Measurements from ENCODE around the gene UPP2. TPM values are rescaled to one million over a fixed set of nuclear protein-coding genes. Genes with fewer than 3 reads are reported as not detected.
A peak's percentile ranks its signal among the peaks of the same experiment; 100 is the strongest.

The UPP2 gene
- polyA plus RNA-seq, 4 donors = 0.19 TPM; not detected in 3

DNA sequence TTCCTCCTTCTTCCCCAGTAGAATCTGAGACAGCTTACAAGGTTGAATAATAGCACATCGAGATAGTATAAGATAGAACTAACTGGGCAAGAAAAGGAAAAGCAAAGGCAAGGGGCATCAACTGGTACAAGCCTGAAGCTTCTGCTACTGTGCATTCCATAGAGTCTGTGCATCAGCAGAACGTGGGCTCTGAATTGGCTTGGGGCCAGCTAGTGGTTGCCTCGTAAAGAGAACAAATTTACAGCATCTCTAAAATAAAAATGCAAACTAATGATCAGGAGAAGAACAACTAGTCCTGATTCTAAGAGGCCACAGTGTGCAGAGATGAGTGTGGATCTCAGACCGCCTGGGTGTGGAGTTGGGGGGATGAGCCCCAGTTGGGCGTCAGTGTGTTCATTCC is 36.6 kb downstream of the UPP2 start:
- Histone ChIP-seq H3K9me3 (ENCODE audit: control insufficient read depth in 2 of 2, insufficient read depth in 1 of 2, low read depth in 1 of 2, low read length in 1 of 2) (no peaks in the 10 kb centered on the region), H3K4me1 (ENCODE audit: control insufficient read depth in 3 of 3, insufficient read depth in 2 of 3, low read depth in 1 of 3, low read length in 2 of 3) (peaks cover 0 to 8% (median 0%) of the 10 kb centered on the region in 3 donors), H3K27ac (ENCODE audit: low read depth in 1 of 3, low read length in 2 of 3) (no peak overlapping the region), H3K36me3 (ENCODE audit: control insufficient read depth in 3 of 3, insufficient read depth in 2 of 3, low read depth in 1 of 3, low read length in 3 of 3) (no peaks in the 10 kb centered on the region), H3K4me3 (ENCODE audit: low read depth in 1 of 3, low read length in 3 of 3) (no peak overlapping the region), H3K27me3 (ENCODE audit: control insufficient read depth in 3 of 3, insufficient read depth in 3 of 3, low read length in 3 of 3) (no peaks in the 10 kb centered on the region)
- FAIRE-seq (no peak), DNase-seq (peak in 1 of 2 donors; percentile 22)
- WGBS, 3 donors = 44 to 59% (median 50%) methylated on average over 5 of the region's 5 CpGs

DNA sequence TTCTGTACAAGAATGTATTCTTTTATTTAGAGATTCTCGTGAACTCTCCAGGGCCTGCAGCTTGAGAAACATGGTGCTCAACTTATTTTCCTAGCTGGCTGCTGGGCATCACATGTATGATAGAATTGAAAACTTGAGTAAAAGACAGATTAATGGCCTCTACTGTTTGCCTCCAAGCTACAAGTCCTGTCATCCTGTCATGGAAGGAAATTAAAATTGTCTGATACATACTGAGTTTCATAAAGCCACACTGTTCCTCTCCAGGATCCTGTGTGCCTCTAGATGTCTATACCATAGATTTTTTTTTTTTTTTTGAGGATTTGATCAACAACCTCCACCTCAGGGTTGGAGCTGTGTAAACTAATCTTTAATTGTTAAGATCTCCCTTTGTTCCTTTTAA is 38.5 kb downstream of the UPP2 start:
- peaks cover 0 to 18% (median 0%) of the 10 kb centered on the region in 3 donors for H3K4me1 ChIP-seq (ENCODE audit: control insufficient read depth in 3 of 3, insufficient read depth in 2 of 3, low read depth in 1 of 3, low read length in 2 of 3)
- no peak overlapping the region for H3K27ac ChIP-seq (ENCODE audit: low read depth in 1 of 3, low read length in 2 of 3)
- no peak overlapping the region for H3K4me3 ChIP-seq (ENCODE audit: low read depth in 1 of 3, low read length in 3 of 3)
- no peaks in the 10 kb centered on the region for H3K27me3 ChIP-seq (ENCODE audit: control insufficient read depth in 3 of 3, insufficient read depth in 3 of 3, low read length in 3 of 3)
- DNase-seq (no peak), FAIRE-seq (no peak)
- H3K9me3 ChIP-seq (ENCODE audit: control insufficient read depth in 2 of 2, insufficient read depth in 1 of 2, low read depth in 1 of 2, low read length in 1 of 2) = no peaks in the 10 kb centered on the region
- 83 to 94% (median 88%) methylated on average over 1 of the region's 1 CpG for WGBS, 3 donors
- no peaks in the 10 kb centered on the region for H3K36me3 ChIP-seq (ENCODE audit: control insufficient read depth in 3 of 3, insufficient read depth in 2 of 3, low read depth in 1 of 3, low read length in 3 of 3)

DNA sequence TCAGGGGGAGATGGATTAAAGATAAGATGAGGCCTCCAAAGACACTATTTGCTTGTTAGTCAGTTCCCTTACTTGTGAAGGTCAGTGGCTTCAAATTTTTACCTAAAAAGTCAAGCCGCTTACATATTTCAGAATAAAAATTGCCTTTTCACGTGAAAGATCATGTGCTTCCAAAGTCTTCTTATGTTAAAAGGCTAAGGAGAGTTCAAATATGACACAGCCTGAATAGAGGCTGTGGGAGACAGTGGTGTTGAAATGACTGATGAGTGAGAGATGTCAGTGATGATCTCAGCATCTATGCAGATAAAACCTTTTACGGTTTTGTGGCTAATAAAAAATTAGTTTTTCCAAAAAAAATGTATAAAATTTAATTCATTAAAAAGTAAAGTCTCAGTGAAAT is 40.5 kb downstream of the UPP2 start:
- FAIRE-seq (no peak), DNase-seq (no peak)
- 88 to 97% (median 90%) methylated on average over 3 of the region's 3 CpGs for WGBS, 3 donors

DNA sequence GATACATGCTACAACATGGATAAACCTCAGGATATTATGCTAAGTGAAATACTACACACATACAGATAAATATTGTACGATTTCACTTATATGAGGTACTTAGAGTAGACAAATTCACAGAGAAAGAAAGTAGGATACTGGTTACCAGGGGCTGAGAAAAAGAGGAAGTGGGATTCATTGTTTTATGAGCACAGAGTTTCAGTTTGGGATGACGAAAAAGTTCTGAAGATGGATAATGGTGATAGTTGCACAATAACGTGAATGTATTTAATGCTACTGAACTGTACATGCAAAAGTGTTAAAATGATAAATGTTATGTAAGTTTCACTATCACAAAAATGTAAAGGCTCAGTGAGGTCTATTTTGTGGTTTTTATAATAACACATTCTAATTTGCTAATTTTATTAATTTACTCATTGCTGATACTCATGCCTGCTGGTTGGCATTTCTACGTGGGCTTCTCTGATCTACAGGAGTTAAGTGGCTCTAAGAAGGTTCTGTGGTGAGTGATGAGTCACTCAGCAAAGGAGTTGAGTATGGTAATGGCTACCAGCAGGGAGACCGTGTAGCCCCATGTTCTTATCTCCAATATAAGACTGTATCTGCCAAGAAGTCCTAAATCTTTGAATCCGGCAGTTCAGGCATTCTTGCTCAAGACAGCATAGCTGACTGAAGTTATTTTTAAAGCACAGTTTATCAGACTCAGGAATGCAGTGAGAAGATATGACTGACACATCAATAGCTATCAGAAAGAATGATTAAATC is 41.1 kb downstream of the UPP2 start:
- Histone ChIP-seq H3K9me3 (ENCODE audit: control insufficient read depth in 2 of 2, insufficient read depth in 1 of 2, low read depth in 1 of 2, low read length in 1 of 2) (peaks cover 0 to 3% of the 10 kb centered on the region in 2 donors), H3K36me3 (ENCODE audit: control insufficient read depth in 3 of 3, insufficient read depth in 2 of 3, low read depth in 1 of 3, low read length in 3 of 3) (no peaks in the 10 kb centered on the region), H3K27ac (ENCODE audit: low read depth in 1 of 3, low read length in 2 of 3) (peak overlapping the region in 1 of 3 donors; percentile 72), H3K4me3 (ENCODE audit: low read depth in 1 of 3, low read length in 3 of 3) (no peak overlapping the region), H3K27me3 (ENCODE audit: control insufficient read depth in 3 of 3, insufficient read depth in 3 of 3, low read length in 3 of 3) (no peaks in the 10 kb centered on the region), H3K4me1 (ENCODE audit: control insufficient read depth in 3 of 3, insufficient read depth in 2 of 3, low read depth in 1 of 3, low read length in 2 of 3) (peaks cover 0 to 18% (median 0%) of the 10 kb centered on the region in 3 donors)
- no peak for FAIRE-seq
- WGBS, 3 donors = 67 to 76% (median 72%) methylated on average over 6 of the region's 6 CpGs
- peak in 1 of 2 donors; percentile 26 for DNase-seq

More for the DNA sequence above, 40.5 kb downstream of the UPP2 start:
- Histone ChIP-seq H3K4me1 (ENCODE audit: control insufficient read depth in 3 of 3, insufficient read depth in 2 of 3, low read depth in 1 of 3, low read length in 2 of 3) (peaks cover 0 to 18% (median 0%) of the 10 kb centered on the region in 3 donors), H3K36me3 (ENCODE audit: control insufficient read depth in 3 of 3, insufficient read depth in 2 of 3, low read depth in 1 of 3, low read length in 3 of 3) (no peaks in the 10 kb centered on the region), H3K27me3 (ENCODE audit: control insufficient read depth in 3 of 3, insufficient read depth in 3 of 3, low read length in 3 of 3) (no peaks in the 10 kb centered on the region), H3K27ac (ENCODE audit: low read depth in 1 of 3, low read length in 2 of 3) (no peak overlapping the region), H3K9me3 (ENCODE audit: control insufficient read depth in 2 of 2, insufficient read depth in 1 of 2, low read depth in 1 of 2, low read length in 1 of 2) (peaks cover 0 to 3% of the 10 kb centered on the region in 2 donors), H3K4me3 (ENCODE audit: low read depth in 1 of 3, low read length in 3 of 3) (no peak overlapping the region)

DNA sequence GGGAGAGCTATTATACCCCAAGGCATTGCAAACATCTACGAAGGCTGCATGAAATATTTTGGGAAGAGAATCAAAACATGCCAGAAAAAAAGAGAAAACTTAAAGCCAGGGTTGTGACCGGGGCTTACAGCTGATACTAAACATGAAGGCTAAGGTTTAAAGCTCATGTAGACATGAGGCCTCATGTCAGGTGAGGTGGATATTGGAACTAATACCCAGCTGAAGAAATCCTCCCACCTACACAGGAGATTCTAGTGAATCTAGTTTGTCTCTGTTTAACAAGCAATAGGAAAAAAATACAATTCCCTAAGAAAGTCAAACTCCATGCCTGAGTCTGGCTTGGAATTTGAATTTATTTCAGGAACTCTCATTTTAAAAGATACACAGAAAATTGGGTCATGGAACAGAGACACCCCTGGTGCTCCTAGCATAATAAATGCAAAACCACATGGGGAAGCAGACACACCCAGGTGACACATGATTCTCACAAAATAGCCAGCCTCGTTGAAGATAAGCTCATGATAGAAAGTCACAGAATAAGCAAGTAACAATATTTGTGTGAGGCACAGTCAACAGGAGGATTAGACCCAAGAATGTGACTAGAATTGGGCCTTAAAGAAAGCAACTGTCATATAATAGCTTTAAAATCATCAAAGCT is 42.2 kb downstream of the UPP2 start:
- Histone ChIP-seq H3K27ac (ENCODE audit: low read depth in 1 of 3, low read length in 2 of 3) (peak overlapping the region in 1 of 3 donors; percentile 72), H3K9me3 (ENCODE audit: control insufficient read depth in 2 of 2, insufficient read depth in 1 of 2, low read depth in 1 of 2, low read length in 1 of 2) (peaks cover 0 to 3% of the 10 kb centered on the region in 2 donors), H3K4me1 (ENCODE audit: control insufficient read depth in 3 of 3, insufficient read depth in 2 of 3, low read depth in 1 of 3, low read length in 2 of 3) (peaks cover 0 to 18% (median 0%) of the 10 kb centered on the region in 3 donors), H3K36me3 (ENCODE audit: control insufficient read depth in 3 of 3, insufficient read depth in 2 of 3, low read depth in 1 of 3, low read length in 3 of 3) (no peaks in the 10 kb centered on the region), H3K27me3 (ENCODE audit: control insufficient read depth in 3 of 3, insufficient read depth in 3 of 3, low read length in 3 of 3) (no peaks in the 10 kb centered on the region), H3K4me3 (ENCODE audit: low read depth in 1 of 3, low read length in 3 of 3) (no peak overlapping the region)
- no peak for FAIRE-seq
- WGBS, 3 donors = 62 to 65% (median 64%) methylated on average over 3 of the region's 3 CpGs
- peak in 1 of 2 donors; percentile 60 for DNase-seq

DNA sequence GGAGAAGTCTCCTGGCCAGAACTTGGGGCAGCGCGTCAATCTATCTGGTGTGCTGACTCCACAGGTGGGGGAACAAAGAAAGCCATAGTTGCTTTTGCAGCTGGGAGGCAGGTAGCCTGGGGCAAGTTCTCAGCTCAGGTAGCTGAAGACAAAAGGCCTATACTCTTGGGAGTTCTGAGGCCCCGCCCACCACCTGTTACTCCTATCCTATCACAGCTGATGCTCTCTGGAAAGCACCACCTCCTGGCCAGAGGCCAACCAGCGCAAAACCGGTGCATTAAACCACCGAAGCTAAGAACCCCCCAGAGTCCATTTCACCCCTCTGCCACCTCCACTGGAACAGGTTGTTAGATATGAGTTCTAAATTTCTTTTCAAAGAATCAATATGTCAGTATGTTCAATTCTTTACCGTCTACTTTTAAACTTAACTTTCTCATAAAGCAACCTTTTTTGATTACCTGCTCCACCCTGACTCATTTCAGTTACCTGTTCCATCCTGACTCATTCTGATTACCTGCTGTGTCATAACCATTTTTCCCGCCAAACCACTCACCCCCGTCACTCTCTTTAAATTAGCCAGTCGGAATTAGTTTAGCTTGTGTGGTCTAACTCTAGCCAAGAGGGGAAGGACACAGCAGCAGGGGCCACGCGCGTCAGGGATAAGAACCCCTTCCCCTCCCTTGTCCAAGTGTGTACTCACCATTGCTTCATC is 43.4 kb downstream of the UPP2 start:
- DNase-seq (no peak), FAIRE-seq (no peak)
- H3K4me1 ChIP-seq (ENCODE audit: control insufficient read depth in 3 of 3, insufficient read depth in 2 of 3, low read depth in 1 of 3, low read length in 2 of 3) = peaks cover 0 to 18% (median 0%) of the 10 kb centered on the region in 3 donors
- H3K27me3 ChIP-seq (ENCODE audit: control insufficient read depth in 3 of 3, insufficient read depth in 3 of 3, low read length in 3 of 3) = no peaks in the 10 kb centered on the region
- H3K4me3 ChIP-seq (ENCODE audit: low read depth in 1 of 3, low read length in 3 of 3) = no peak overlapping the region
- H3K27ac ChIP-seq (ENCODE audit: low read depth in 1 of 3, low read length in 2 of 3) = no peak overlapping the region
- no peaks in the 10 kb centered on the region for H3K36me3 ChIP-seq (ENCODE audit: control insufficient read depth in 3 of 3, insufficient read depth in 2 of 3, low read depth in 1 of 3, low read length in 3 of 3)
- 91 to 98% (median 94%) methylated on average over 13 of the region's 13 CpGs for WGBS, 3 donors
- peaks cover 0 to 3% of the 10 kb centered on the region in 2 donors for H3K9me3 ChIP-seq (ENCODE audit: control insufficient read depth in 2 of 2, insufficient read depth in 1 of 2, low read depth in 1 of 2, low read length in 1 of 2)

DNA sequence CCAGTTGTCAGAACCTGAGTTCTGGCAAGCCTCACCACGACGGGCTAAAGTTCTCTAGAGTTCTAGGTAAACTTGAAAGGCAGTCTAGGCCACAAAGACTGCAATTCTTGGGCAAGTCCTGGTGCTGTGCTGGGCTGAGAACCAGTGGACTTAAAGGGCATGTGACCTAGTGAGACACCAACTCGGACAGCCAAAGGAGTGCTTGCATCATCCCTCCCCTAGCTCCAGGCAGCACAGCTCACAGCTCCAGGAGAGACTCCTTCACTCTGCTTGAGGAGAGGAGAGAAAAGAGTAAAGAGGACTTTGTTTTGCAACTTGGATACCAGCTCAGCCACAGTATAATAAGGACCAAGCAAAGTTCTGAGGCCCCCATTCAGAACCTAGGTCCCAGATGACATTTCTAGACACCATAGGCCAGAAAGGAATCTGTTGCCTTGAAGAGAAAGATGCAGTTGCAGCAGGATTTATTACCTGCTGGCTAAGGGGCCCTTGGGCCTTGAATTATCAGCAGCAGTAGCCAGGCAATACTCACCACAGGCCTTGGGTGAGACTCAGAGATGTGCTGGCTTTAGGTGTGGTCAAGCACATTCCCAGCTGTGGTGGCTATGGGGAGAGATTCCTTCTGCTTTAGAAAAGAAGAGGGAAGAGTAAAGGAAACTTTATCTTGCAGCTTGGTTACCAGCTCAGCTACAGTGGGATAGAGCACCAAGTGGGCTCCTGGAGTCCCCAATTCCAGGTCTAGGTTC is 51.8 kb downstream of the UPP2 start:
- H3K4me3 ChIP-seq (ENCODE audit: low read depth in 1 of 3, low read length in 3 of 3) = no peak overlapping the region
- FAIRE-seq (no peak), DNase-seq (no peak)
- no peak overlapping the region for H3K27ac ChIP-seq (ENCODE audit: low read depth in 1 of 3, low read length in 2 of 3)
- H3K36me3 ChIP-seq (ENCODE audit: control insufficient read depth in 3 of 3, insufficient read depth in 2 of 3, low read depth in 1 of 3, low read length in 3 of 3) = no peaks in the 10 kb centered on the region
- WGBS, 3 donors = 68 to 88% (median 82%) methylated on average over 3 of the region's 3 CpGs
- H3K4me1 ChIP-seq (ENCODE audit: control insufficient read depth in 3 of 3, insufficient read depth in 2 of 3, low read depth in 1 of 3, low read length in 2 of 3) = no peaks in the 10 kb centered on the region
- H3K9me3 ChIP-seq (ENCODE audit: control insufficient read depth in 2 of 2, insufficient read depth in 1 of 2, low read depth in 1 of 2, low read length in 1 of 2) = peaks cover 0 to 18% of the 10 kb centered on the region in 2 donors
- no peaks in the 10 kb centered on the region for H3K27me3 ChIP-seq (ENCODE audit: control insufficient read depth in 3 of 3, insufficient read depth in 3 of 3, low read length in 3 of 3)

DNA sequence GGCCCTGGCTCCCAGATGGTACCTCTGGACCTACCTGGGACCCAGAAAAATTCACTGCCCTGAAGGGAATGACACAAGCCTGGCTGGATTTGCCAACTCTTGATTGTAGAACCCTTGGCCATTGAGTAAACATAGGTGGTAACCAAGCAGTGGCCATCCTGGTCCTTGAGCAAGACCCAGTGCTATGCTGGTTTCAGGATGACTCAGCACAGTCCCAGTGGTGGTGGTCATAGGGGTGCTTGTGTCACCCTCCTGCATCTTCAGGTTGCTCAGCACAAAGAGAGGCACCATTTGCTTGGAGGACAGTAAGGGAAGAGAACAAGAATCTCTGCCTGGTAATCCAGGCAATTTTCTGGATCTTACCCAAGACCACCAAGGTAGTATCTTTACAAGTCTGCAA is 52.9 kb downstream of the UPP2 start:
- Histone ChIP-seq H3K4me1 (ENCODE audit: control insufficient read depth in 3 of 3, insufficient read depth in 2 of 3, low read depth in 1 of 3, low read length in 2 of 3) (no peaks in the 10 kb centered on the region), H3K9me3 (ENCODE audit: control insufficient read depth in 2 of 2, insufficient read depth in 1 of 2, low read depth in 1 of 2, low read length in 1 of 2) (peaks cover 0 to 18% of the 10 kb centered on the region in 2 donors), H3K36me3 (ENCODE audit: control insufficient read depth in 3 of 3, insufficient read depth in 2 of 3, low read depth in 1 of 3, low read length in 3 of 3) (no peaks in the 10 kb centered on the region), H3K4me3 (ENCODE audit: low read depth in 1 of 3, low read length in 3 of 3) (no peak overlapping the region), H3K27ac (ENCODE audit: low read depth in 1 of 3, low read length in 2 of 3) (no peak overlapping the region), H3K27me3 (ENCODE audit: control insufficient read depth in 3 of 3, insufficient read depth in 3 of 3, low read length in 3 of 3) (no peaks in the 10 kb centered on the region)
- DNase-seq (no peak), FAIRE-seq (no peak)
